Measurements from ENCODE around the gene PACRG. TPM values are rescaled to one million over a fixed set of nuclear protein-coding genes. Genes with fewer than 3 reads are reported as not detected.
A peak's percentile ranks its signal among the peaks of the same experiment; 100 is the strongest.

Gene PACRG
- total RNA-seq, 6 donors from 2014 or later, result 0.52 to 15.3 (median 3.1) TPM

DNA sequence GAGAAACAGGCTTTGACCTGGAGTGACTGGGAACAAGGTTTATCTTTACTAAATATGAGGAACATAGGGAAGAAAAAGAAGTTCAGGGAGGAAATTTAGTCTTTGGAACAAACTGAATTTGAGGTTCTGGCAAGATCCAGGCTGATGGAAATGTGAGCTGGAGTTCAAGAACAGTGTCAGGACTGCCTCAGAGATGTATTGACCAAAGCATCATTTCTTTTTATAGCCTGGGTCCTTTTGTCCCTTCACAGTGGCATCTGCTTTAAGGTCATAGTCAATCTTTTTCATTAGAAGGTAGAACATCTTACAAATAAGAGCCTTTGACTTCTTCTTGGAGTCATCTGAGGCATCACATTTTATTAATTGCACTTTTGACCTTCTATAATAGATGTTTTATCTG lies 360.2 kb downstream of the PACRG start:
- no peak for TF ChIP-seq EP300 (IDR thresholded peaks at IDR 0.05)
- TF ChIP-seq POLR2A (IDR thresholded peaks at IDR 0.05), result no peak
- TF ChIP-seq POLR2AphosphoS5 (IDR thresholded peaks at IDR 0.05), result no peak
- TF ChIP-seq, protein P1, sequence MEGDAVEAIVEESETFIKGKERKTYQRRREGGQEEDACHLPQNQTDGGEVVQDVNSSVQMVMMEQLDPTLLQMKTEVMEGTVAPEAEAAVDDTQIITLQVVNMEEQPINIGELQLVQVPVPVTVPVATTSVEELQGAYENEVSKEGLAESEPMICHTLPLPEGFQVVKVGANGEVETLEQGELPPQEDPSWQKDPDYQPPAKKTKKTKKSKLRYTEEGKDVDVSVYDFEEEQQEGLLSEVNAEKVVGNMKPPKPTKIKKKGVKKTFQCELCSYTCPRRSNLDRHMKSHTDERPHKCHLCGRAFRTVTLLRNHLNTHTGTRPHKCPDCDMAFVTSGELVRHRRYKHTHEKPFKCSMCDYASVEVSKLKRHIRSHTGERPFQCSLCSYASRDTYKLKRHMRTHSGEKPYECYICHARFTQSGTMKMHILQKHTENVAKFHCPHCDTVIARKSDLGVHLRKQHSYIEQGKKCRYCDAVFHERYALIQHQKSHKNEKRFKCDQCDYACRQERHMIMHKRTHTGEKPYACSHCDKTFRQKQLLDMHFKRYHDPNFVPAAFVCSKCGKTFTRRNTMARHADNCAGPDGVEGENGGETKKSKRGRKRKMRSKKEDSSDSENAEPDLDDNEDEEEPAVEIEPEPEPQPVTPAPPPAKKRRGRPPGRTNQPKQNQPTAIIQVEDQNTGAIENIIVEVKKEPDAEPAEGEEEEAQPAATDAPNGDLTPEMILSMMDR (IDR thresholded peaks at IDR 0.05), result no peak
- H3K27ac ChIP-seq, result no peak overlapping the region
- no peak for ATAC-seq (ENCODE audit: low FRiP score in 2 of 2)

DNA sequence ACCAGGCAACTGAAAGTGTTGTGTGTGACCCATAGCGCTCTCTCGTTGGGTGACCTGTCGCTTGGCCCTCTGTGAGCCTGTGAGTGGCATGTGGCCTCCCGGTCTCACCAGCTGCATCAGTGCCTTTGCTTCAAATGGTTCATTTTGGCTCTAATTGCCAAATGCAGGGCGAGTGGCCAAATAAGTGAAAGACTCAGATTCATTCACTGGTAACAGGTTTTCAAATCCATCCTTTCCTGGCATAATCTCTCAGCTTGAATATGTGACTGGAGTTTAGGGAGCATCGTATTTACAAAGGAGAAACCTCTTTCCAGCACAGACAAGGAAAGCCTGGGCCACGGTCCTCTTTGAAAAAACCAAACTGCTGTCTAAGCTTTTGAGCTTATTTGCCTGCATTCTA lies 365.1 kb downstream of the PACRG start:
- ATAC-seq (ENCODE audit: low FRiP score in 2 of 2) (no peak), DNase-seq (no peak)

More for the DNA sequence above, 360.2 kb downstream of the PACRG start:
- Histone ChIP-seq H3K9me3 (no peaks in the 10 kb centered on the region), H3K4me3 (no peak overlapping the region), H3K36me3 (no peaks in the 10 kb centered on the region), H3K27me3 (no peaks in the 10 kb centered on the region), H3K4me1 (no peaks in the 10 kb centered on the region)
- no peak for DNase-seq

DNA sequence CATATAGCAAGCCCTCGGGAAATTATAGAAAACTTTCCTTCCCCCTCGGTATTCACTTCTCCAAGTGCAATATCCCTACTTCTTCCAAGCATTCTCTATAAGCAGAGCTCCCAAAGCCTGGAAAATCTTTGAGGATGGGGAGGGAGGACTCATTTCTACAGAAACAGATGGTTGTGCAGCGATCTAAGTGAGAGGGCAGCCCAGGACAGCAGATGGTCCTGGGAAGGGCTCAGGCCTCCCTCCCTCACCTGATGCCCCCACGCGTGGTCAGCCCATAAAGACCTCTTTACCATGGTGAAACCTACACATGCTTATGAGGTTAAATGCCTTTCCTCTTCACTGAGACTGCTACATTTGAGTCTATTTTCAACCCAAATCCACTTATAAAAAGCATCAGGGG lies 367.1 kb downstream of the PACRG start:
- no peak for DNase-seq
- Histone ChIP-seq H3K9me3 (no peaks in the 10 kb centered on the region), H3K4me1 (no peaks in the 10 kb centered on the region), H3K4me3 (no peak overlapping the region), H3K36me3 (no peaks in the 10 kb centered on the region), H3K27me3 (no peaks in the 10 kb centered on the region), H3K27ac (no peak overlapping the region)
- ATAC-seq (ENCODE audit: low FRiP score in 2 of 2), result no peak
- WGBS, 2 donors, result 91 to 92% methylated on average over 5 of the region's 5 CpGs
- TF ChIP-seq POLR2A (IDR thresholded peaks at IDR 0.05) (no peak), POLR2AphosphoS5 (IDR thresholded peaks at IDR 0.05) (no peak)

More for the DNA sequence above, 365.1 kb downstream of the PACRG start:
- no peak for TF ChIP-seq POLR2A (IDR thresholded peaks at IDR 0.05)
- TF ChIP-seq POLR2AphosphoS5 (IDR thresholded peaks at IDR 0.05), result no peak
- TF ChIP-seq EP300 (IDR thresholded peaks at IDR 0.05), result no peak
- H3K4me1 ChIP-seq, result no peaks in the 10 kb centered on the region
- H3K36me3 ChIP-seq, result no peaks in the 10 kb centered on the region
- 80 to 81% methylated on average over 7 of the region's 7 CpGs for WGBS, 2 donors
- H3K27ac ChIP-seq, result no peak overlapping the region
- no peaks in the 10 kb centered on the region for H3K9me3 ChIP-seq
- H3K27me3 ChIP-seq, result no peaks in the 10 kb centered on the region
- H3K4me3 ChIP-seq, result no peak overlapping the region

DNA sequence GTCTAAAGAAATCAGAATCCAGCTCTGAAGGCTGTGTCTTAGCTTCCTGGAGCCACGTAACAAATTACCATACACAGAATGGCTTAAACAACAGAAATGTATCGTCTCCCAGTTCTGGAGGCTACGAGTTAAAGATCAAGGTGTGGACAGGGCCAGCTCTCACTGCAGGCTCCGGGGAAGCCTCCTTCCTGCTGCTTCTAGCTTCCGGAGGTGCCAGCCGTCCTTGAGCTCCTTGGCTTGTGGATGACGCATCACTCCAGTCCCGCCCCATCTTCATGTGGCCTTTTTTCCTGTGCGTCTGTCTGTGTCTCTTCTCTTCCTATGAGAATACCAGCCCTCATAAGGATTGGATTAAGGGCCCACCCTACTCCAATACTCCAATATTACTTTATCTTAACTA lies 367.6 kb downstream of the PACRG start:
- H3K9me3 ChIP-seq, result no peaks in the 10 kb centered on the region
- no peak for DNase-seq
- H3K27ac ChIP-seq, result no peak overlapping the region
- no peaks in the 10 kb centered on the region for H3K4me1 ChIP-seq
- 73 to 82% methylated on average over 9 of the region's 9 CpGs for WGBS, 2 donors
- TF ChIP-seq POLR2AphosphoS5 (IDR thresholded peaks at IDR 0.05) (no peak), EP300 (IDR thresholded peaks at IDR 0.05) (no peak), POLR2A (IDR thresholded peaks at IDR 0.05) (no peak)
- TF ChIP-seq, protein P1 (IDR thresholded peaks at IDR 0.05), result no peak
- no peaks in the 10 kb centered on the region for H3K27me3 ChIP-seq
- ATAC-seq (ENCODE audit: low FRiP score in 2 of 2), result no peak
- no peak overlapping the region for H3K4me3 ChIP-seq
- no peaks in the 10 kb centered on the region for H3K36me3 ChIP-seq

DNA sequence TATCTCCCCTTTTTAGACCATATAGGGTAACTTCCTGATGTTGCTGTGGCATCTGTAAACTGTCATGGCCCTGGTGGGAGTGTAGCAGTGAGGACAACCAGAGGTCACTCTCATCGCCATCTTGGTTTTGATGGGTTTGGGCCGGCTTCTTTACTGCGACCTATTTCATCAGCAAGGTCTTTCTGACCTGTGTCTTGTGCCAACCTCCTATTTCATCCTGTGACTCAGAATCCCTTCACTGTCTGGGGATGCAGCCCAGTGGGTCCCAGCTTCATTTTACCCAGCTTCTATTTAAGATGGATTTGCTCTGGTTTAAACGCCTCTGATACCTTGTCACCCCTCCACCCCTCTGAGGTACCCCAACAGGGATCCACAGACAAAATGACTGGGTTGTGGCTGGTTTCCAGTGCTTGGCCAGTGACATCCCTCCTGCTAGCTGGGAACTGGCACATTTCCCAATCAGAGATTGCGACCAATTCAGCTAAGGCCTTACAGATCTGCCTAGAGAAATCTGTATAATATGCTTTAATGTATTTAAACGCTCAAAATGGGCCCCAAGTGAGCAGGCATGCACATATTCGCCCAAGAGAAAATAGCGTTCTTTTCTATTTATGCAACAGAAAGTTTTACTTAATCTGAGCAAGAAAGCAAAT lies 371.2 kb downstream of the PACRG start:
- Histone ChIP-seq H3K36me3 (no peaks in the 10 kb centered on the region), H3K27ac (no peak overlapping the region), H3K4me1 (no peaks in the 10 kb centered on the region), H3K9me3 (no peaks in the 10 kb centered on the region), H3K27me3 (no peaks in the 10 kb centered on the region), H3K4me3 (no peak overlapping the region)
- WGBS, 2 donors, result 82 to 87% methylated on average over 8 of the region's 8 CpGs
- DNase-seq (no peak), ATAC-seq (ENCODE audit: low FRiP score in 2 of 2) (no peak)
- TF ChIP-seq POLR2A (IDR thresholded peaks at IDR 0.05) (no peak), EP300 (IDR thresholded peaks at IDR 0.05) (no peak), POLR2AphosphoS5 (IDR thresholded peaks at IDR 0.05) (no peak)
- TF ChIP-seq, protein P1 (IDR thresholded peaks at IDR 0.05), result no peak

DNA sequence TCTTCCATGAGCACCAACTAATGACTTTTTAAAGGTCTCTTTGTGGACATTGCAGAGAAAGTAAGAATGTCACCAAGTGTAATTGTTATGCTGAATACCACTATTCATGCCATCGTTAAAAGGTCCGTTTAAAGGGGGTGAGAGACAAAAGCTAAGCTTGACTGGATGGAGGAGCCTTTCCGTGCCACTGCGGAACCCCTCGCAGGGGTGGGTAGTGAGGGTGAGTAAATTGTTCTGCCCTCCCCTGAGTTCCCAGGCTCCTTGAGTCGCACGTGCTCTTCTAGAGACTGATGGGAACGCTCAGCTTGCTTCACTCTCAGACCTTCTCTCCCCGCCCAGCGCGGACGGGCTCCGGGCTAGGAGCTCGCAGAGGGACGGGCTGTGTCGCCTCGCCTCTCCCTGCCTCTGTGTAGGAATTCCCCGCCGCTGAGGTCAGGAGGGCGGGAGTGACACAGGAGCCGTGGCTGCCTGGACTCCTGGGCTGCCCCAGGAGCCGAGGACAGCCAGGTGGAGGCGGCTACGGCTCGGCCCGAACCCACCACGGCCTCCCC lies 371.9 kb downstream of the PACRG start:
- no peak overlapping the region for H3K27ac ChIP-seq
- 89 to 95% methylated on average over 20 to 27 of the region's 27 CpGs for WGBS, 2 donors
- TF ChIP-seq, protein P1 (IDR thresholded peaks at IDR 0.05), result no peak
- no peak for TF ChIP-seq POLR2AphosphoS5 (IDR thresholded peaks at IDR 0.05)
- TF ChIP-seq EP300 (IDR thresholded peaks at IDR 0.05), result no peak
- no peak for TF ChIP-seq POLR2A (IDR thresholded peaks at IDR 0.05)

More for the DNA sequence above, 371.9 kb downstream of the PACRG start:
- peak in 1 of 2 donors; percentile 67 for DNase-seq
- Histone ChIP-seq H3K4me3 (no peak overlapping the region), H3K27me3 (no peaks in the 10 kb centered on the region), H3K4me1 (no peaks in the 10 kb centered on the region), H3K9me3 (no peaks in the 10 kb centered on the region), H3K36me3 (no peaks in the 10 kb centered on the region)
- ATAC-seq (ENCODE audit: low FRiP score in 2 of 2), result no peak

Measured in upper lobe of left lung (tissue), 6 donors.